ENCODE data around the gene TMEM43. TPM values are rescaled to one million over a fixed set of nuclear protein-coding genes. Genes with fewer than 3 reads are reported as not detected.

The TMEM43 gene
- total RNA-seq, 1 donor from 2014 or later: 166 TPM

GRCh38 chr3:14161282-14161681 is 36.4 kb downstream of the TMEM43 start:
- H3K27me3 ChIP-seq: no peaks in the 10 kb centered on the region

GRCh38 chr3:14162178-14162577 is 37.3 kb downstream of the TMEM43 start:
- intact Hi-C loops (cut with DNase I): no loop called here
- no peak for DNase-seq (ENCODE audit: low spot score in 2 of 2)
- peaks cover 91 to 100% of the 10 kb centered on the region in 2 donors for H3K36me3 ChIP-seq
- no peak for TF ChIP-seq CTCF (IDR thresholded peaks at IDR 0.05)
- no peak overlapping the region for H3K27ac ChIP-seq
- H3K4me3 ChIP-seq: no peak overlapping the region
- H3K27me3 ChIP-seq: no peaks in the 10 kb centered on the region
- H3K4me1 ChIP-seq: no peaks in the 10 kb centered on the region
- peaks cover 0 to 16% of the 10 kb centered on the region in 2 donors for H3K9me3 ChIP-seq

More at GRCh38 chr3:14161282-14161681, 36.4 kb downstream of the TMEM43 start:
- peaks cover 91 to 100% of the 10 kb centered on the region in 2 donors for H3K36me3 ChIP-seq
- TF ChIP-seq CTCF (IDR thresholded peaks at IDR 0.05): no peak
- no peaks in the 10 kb centered on the region for H3K4me1 ChIP-seq
- no peak overlapping the region for H3K4me3 ChIP-seq
- intact Hi-C loops (cut with DNase I): no loop called here
- peaks cover 0 to 16% of the 10 kb centered on the region in 2 donors for H3K9me3 ChIP-seq
- no peak overlapping the region for H3K27ac ChIP-seq
- DNase-seq (ENCODE audit: low spot score in 2 of 2): no peak

GRCh38 chr3:14166877-14167603 is 42.2 kb downstream of the TMEM43 start:
- Histone ChIP-seq H3K27me3 (no peaks in the 10 kb centered on the region), H3K27ac (no peak overlapping the region), H3K4me1 (no peaks in the 10 kb centered on the region), H3K4me3 (no peak overlapping the region), H3K36me3 (peaks cover 90 to 100% of the 10 kb centered on the region in 2 donors), H3K9me3 (peaks cover 0 to 4% of the 10 kb centered on the region in 2 donors)
- DNase-seq (ENCODE audit: low spot score in 2 of 2): no peak
- intact Hi-C loops (cut with DNase I): no loop called here
- no peak for TF ChIP-seq CTCF (IDR thresholded peaks at IDR 0.05)

GRCh38 chr3:14169435-14169834 is 44.6 kb downstream of the TMEM43 start:
- H3K27me3 ChIP-seq: no peaks in the 10 kb centered on the region
- no peak overlapping the region for H3K4me3 ChIP-seq
- peaks cover 75 to 88% of the 10 kb centered on the region in 2 donors for H3K36me3 ChIP-seq
- TF ChIP-seq CTCF (IDR thresholded peaks at IDR 0.05): no peak
- no peak for DNase-seq (ENCODE audit: low spot score in 2 of 2)
- H3K4me1 ChIP-seq: no peaks in the 10 kb centered on the region
- no peak overlapping the region for H3K27ac ChIP-seq
- intact Hi-C loops (cut with DNase I): no loop called here
- no peaks in the 10 kb centered on the region for H3K9me3 ChIP-seq

GRCh38 chr3:14169871-14170270 is 45.0 kb downstream of the TMEM43 start:
- intact Hi-C loops (cut with DNase I): no loop called here
- Histone ChIP-seq H3K4me3 (no peak overlapping the region), H3K27me3 (no peaks in the 10 kb centered on the region), H3K4me1 (no peaks in the 10 kb centered on the region), H3K27ac (no peak overlapping the region), H3K36me3 (peaks cover 72 to 84% of the 10 kb centered on the region in 2 donors), H3K9me3 (no peaks in the 10 kb centered on the region)
- no peak for DNase-seq (ENCODE audit: low spot score in 2 of 2)
- TF ChIP-seq CTCF (IDR thresholded peaks at IDR 0.05): no peak

All from ascending aorta (tissue), 2 donors.